Loucy (cell line): ENCODE data around the gene ARID1B.

Experiments
- H2AFZ ChIP-seq: fragments of 200-600 bp; sonication (generic); 2 replicates; pipeline ENCODE4 v1.6.0; 2016; ENCODE audit warnings: antibody characterized with exemption, mild to moderate bottlenecking, low read length, moderate library complexity
- H3F3A ChIP-seq: fragments of 200-600 bp; 2 replicates; pipeline ENCODE4 v1.6.0; 2016; ENCODE audit warnings: antibody characterized with exemption, low read depth, mild to moderate bottlenecking
- H3K27me3 ChIP-seq: fragments of 200-600 bp; sonication (generic); 2 replicates; pipeline ENCODE4 v1.6.1; 2014; ENCODE audit warnings: low read length, mild to moderate bottlenecking; ENCODE audit not compliant: insufficient read depth, poor library complexity, severe bottlenecking
- H3K36me3 ChIP-seq: fragments of 200-600 bp; sonication (generic); 2 replicates; pipeline ENCODE4 v1.6.1; 2016; ENCODE audit warnings: low read length; ENCODE audit not compliant: insufficient read depth
- H3K4me1 ChIP-seq: fragments of 200-600 bp; sonication (generic); 2 replicates; pipeline ENCODE4 v1.5.1; 2014; ENCODE audit warnings: low read length, mild to moderate bottlenecking; ENCODE audit not compliant: insufficient read depth, poor library complexity, severe bottlenecking
- H3K4me2 ChIP-seq: fragments of 200-600 bp; sonication (generic); 2 replicates; pipeline ENCODE4 v1.6.0; 2014; ENCODE audit warnings: antibody characterized with exemption, low read length, low read depth, mild to moderate bottlenecking; ENCODE audit not compliant: poor library complexity, severe bottlenecking
- H3K4me3 ChIP-seq: fragments of 200-600 bp; sonication (generic); 2 replicates; pipeline ENCODE4 v1.5.1; 2014; ENCODE audit warnings: low read length, mild to moderate bottlenecking, mixed read lengths; ENCODE audit not compliant: poor library complexity, severe bottlenecking
- H3K79me2 ChIP-seq: fragments of 200-600 bp; sonication (generic); 2 replicates; pipeline ENCODE4 v1.6.1; 2014; ENCODE audit warnings: low read length; ENCODE audit not compliant: insufficient read depth
- H3K9ac ChIP-seq: fragments of 200-600 bp; sonication (generic); 2 replicates; pipeline ENCODE4 v1.6.0; 2014; ENCODE audit warnings: mild to moderate bottlenecking, low read depth, low read length, moderate library complexity; ENCODE audit not compliant: poor library complexity, severe bottlenecking
- H3K9me2 ChIP-seq: fragments of 200-600 bp; sonication (generic); replicated peaks from 2 replicates; pipeline ENCODE4 v1.6.1; 2016; ENCODE audit warnings: low read depth, low read length, mixed read lengths
- H3K9me3 ChIP-seq: fragments of 200-600 bp; sonication (generic); 2 replicates; pipeline ENCODE4 v1.6.1; 2014; ENCODE audit warnings: mild to moderate bottlenecking, antibody characterized with exemption, low read length, low read depth; ENCODE audit not compliant: insufficient read depth
- H4K20me1 ChIP-seq: fragments of 200-600 bp; sonication (generic); 2 replicates; pipeline ENCODE4 v1.6.0; 2014; ENCODE audit warnings: antibody characterized with exemption, low read length, mild to moderate bottlenecking; ENCODE audit not compliant: insufficient read depth, poor library complexity, severe bottlenecking
- EZH2phosphoT487 ChIP-seq: fragments of 200-600 bp; IDR thresholded peaks from 2 replicates; pipeline ENCODE4 v1.6.1; 2018; ENCODE audit warnings: antibody characterized with exemption, mild to moderate bottlenecking, moderate library complexity, borderline replicate concordance
- TF ChIP-seq, protein P1 (sequence below): fragments of 200-600 bp; sonication (generic); conservative IDR thresholded peaks from 2 replicates; pipeline ENCODE4 v1.5.1; 2014; ENCODE audit warnings: mild to moderate bottlenecking, antibody characterized with exemption, low read length

The ARID1B gene

DNA sequence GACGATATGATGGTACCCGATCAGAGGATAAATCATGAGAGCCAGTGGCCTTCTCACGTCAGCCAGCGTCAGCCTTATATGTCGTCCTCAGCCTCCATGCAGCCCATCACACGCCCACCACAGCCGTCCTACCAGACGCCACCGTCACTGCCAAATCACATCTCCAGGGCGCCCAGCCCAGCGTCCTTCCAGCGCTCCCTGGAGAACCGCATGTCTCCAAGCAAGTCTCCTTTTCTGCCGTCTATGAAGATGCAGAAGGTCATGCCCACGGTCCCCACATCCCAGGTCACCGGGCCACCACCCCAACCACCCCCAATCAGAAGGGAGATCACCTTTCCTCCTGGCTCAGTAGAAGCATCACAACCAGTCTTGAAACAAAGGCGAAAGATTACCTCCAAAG lies 423.9 kb downstream of the ARID1B start:
- Histone ChIP-seq H3K9me2 (no peaks in the 10 kb centered on the region), H3K9ac (no peak overlapping the region), H3K4me2 (no peak overlapping the region), H3K79me2 (no peaks in the 10 kb centered on the region), H3F3A (no peaks in the 10 kb centered on the region), H3K4me1 (peaks cover 4% of the 10 kb centered on the region), H3K36me3 (peaks cover 81% of the 10 kb centered on the region), H4K20me1 (no peaks in the 10 kb centered on the region), H3K27me3 (no peaks in the 10 kb centered on the region), H3K9me3 (no peaks in the 10 kb centered on the region), H2AFZ (no peak overlapping the region), H3K4me3 (no peak overlapping the region)
- no peak for TF ChIP-seq EZH2phosphoT487
- TF ChIP-seq, protein P1, sequence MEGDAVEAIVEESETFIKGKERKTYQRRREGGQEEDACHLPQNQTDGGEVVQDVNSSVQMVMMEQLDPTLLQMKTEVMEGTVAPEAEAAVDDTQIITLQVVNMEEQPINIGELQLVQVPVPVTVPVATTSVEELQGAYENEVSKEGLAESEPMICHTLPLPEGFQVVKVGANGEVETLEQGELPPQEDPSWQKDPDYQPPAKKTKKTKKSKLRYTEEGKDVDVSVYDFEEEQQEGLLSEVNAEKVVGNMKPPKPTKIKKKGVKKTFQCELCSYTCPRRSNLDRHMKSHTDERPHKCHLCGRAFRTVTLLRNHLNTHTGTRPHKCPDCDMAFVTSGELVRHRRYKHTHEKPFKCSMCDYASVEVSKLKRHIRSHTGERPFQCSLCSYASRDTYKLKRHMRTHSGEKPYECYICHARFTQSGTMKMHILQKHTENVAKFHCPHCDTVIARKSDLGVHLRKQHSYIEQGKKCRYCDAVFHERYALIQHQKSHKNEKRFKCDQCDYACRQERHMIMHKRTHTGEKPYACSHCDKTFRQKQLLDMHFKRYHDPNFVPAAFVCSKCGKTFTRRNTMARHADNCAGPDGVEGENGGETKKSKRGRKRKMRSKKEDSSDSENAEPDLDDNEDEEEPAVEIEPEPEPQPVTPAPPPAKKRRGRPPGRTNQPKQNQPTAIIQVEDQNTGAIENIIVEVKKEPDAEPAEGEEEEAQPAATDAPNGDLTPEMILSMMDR: no peak

DNA sequence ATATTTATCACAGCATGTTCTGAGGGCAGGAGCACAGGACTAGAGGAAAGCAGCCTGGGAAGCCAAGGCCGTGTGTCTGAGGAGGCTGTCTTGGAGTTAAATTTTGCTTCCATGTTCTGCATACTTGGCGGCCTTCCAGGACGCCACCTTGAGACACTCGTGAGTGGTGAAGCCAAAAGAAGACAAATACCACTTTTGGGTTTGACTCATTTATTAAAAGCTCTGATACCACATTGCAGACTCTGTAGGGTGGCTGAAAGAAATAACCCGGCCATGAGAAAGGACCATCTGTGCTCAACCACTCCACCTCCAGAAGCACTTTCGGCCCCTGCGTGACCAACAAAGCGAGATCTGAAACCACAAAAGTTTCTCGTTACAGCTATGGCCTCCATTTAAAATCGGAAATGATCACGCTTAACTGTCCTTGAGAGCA lies 426.1 kb downstream of the ARID1B start:
- H2AFZ ChIP-seq: no peak overlapping the region
- no peaks in the 10 kb centered on the region for H3K27me3 ChIP-seq
- H3K36me3 ChIP-seq: peaks cover 82% of the 10 kb centered on the region
- H4K20me1 ChIP-seq: no peaks in the 10 kb centered on the region
- no peaks in the 10 kb centered on the region for H3K79me2 ChIP-seq
- H3K9me3 ChIP-seq: no peaks in the 10 kb centered on the region
- no peaks in the 10 kb centered on the region for H3K9me2 ChIP-seq
- TF ChIP-seq, protein P1: no peak
- H3F3A ChIP-seq: no peaks in the 10 kb centered on the region
- H3K4me2 ChIP-seq: no peak overlapping the region
- H3K4me3 ChIP-seq: no peak overlapping the region
- H3K4me1 ChIP-seq: no peaks in the 10 kb centered on the region
- H3K9ac ChIP-seq: no peak overlapping the region

DNA sequence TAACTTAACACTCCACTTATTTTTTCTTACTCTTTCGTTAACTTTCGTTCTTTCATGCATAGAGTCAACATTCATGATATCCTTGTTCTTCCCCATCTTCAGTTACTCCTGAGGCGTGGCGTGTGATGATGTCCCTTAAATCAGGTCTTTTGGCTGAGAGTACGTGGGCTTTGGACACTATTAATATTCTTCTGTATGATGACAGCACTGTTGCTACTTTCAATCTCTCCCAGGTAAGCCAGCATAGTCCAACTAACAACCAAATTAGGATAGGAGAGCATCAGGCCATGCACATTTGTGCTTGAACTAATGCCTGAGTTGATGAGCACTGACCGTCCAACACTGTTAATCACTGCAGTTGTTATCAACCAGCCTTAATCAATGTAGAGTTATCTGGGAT lies 426.6 kb downstream of the ARID1B start:
- Histone ChIP-seq H3K79me2 (no peaks in the 10 kb centered on the region), H3K4me2 (no peak overlapping the region), H3K9me3 (no peaks in the 10 kb centered on the region), H3K36me3 (peaks cover 79% of the 10 kb centered on the region), H3K4me1 (no peaks in the 10 kb centered on the region), H3K9ac (no peak overlapping the region), H3K27me3 (no peaks in the 10 kb centered on the region), H2AFZ (no peak overlapping the region), H3K4me3 (no peak overlapping the region), H3F3A (no peaks in the 10 kb centered on the region), H3K9me2 (no peaks in the 10 kb centered on the region), H4K20me1 (no peaks in the 10 kb centered on the region)
- TF ChIP-seq, protein P1: no peak
- TF ChIP-seq EZH2phosphoT487: no peak
